DOHH2 (cell line): ENCODE measurements around the gene SUPT6H.
"Not testable (repeated sequence)": the region's sequence is repeated elsewhere in the genome, so short reads cannot be mapped to it uniquely, and the experiment has no call there.

Source experiments
- EZH2phosphoT487 ChIP-seq: fragments of 200-600 bp; sonication (generic); IDR thresholded peaks from 2 replicates; pipeline ENCODE4 v1.6.1; 2017; ENCODE audit warnings: borderline replicate concordance, mild to moderate bottlenecking, antibody characterized with exemption, low read length, moderate library complexity, mixed read lengths
- TF ChIP-seq, protein P1 (sequence below): fragments of 200-600 bp; sonication (generic); IDR thresholded peaks from one replicate; pipeline ENCODE4 v1.5.1; 2014; ENCODE audit warnings: antibody characterized with exemption, mild to moderate bottlenecking, low read depth, low read length; ENCODE audit not compliant: poor library complexity, severe bottlenecking

DNA sequence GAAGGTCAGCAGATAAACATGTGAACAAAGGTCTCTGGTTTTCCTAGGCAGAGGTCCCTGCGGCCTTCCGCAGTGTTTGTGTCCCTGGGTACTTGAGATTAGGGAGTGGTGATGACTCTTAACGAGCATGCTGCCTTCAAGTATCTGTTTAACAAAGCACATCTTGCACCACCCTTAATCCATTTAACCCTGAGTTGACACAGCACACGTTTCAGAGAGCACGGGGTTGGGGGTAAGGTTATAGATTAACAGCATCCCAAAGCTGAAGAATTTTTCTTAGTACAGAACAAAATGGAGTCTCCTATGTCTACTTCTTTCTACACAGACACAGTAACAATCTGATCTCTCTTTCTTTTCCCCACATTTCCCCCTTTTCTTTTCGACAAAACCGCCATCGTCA, 3.7 kb upstream of the SUPT6H start:
- TF ChIP-seq, protein P1, sequence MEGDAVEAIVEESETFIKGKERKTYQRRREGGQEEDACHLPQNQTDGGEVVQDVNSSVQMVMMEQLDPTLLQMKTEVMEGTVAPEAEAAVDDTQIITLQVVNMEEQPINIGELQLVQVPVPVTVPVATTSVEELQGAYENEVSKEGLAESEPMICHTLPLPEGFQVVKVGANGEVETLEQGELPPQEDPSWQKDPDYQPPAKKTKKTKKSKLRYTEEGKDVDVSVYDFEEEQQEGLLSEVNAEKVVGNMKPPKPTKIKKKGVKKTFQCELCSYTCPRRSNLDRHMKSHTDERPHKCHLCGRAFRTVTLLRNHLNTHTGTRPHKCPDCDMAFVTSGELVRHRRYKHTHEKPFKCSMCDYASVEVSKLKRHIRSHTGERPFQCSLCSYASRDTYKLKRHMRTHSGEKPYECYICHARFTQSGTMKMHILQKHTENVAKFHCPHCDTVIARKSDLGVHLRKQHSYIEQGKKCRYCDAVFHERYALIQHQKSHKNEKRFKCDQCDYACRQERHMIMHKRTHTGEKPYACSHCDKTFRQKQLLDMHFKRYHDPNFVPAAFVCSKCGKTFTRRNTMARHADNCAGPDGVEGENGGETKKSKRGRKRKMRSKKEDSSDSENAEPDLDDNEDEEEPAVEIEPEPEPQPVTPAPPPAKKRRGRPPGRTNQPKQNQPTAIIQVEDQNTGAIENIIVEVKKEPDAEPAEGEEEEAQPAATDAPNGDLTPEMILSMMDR: not testable (repeated sequence)
- TF ChIP-seq EZH2phosphoT487: not testable (repeated sequence)
